GM12864 (cell line): ENCODE data around the gene LBR.

Experiments
- DNase-seq: peaks from one replicate; pipeline ENCODE4 v3.0.0-alpha.2; 2011; ENCODE audit warnings: low read depth
- H3K4me3 ChIP-seq: 2 replicates; pipeline ENCODE4 v1.5.1; 2011; ENCODE audit warnings: mild to moderate bottlenecking, low read depth, low read length, control low read depth
- TF ChIP-seq, protein P1 (sequence below): IDR thresholded peaks from 2 replicates; pipeline ENCODE4 v1.5.1; 2011; ENCODE audit warnings: low read depth, mild to moderate bottlenecking, moderate library complexity, low read length, control low read depth, inconsistent platforms; ENCODE audit errors: missing control alignments

The LBR gene

DNA sequence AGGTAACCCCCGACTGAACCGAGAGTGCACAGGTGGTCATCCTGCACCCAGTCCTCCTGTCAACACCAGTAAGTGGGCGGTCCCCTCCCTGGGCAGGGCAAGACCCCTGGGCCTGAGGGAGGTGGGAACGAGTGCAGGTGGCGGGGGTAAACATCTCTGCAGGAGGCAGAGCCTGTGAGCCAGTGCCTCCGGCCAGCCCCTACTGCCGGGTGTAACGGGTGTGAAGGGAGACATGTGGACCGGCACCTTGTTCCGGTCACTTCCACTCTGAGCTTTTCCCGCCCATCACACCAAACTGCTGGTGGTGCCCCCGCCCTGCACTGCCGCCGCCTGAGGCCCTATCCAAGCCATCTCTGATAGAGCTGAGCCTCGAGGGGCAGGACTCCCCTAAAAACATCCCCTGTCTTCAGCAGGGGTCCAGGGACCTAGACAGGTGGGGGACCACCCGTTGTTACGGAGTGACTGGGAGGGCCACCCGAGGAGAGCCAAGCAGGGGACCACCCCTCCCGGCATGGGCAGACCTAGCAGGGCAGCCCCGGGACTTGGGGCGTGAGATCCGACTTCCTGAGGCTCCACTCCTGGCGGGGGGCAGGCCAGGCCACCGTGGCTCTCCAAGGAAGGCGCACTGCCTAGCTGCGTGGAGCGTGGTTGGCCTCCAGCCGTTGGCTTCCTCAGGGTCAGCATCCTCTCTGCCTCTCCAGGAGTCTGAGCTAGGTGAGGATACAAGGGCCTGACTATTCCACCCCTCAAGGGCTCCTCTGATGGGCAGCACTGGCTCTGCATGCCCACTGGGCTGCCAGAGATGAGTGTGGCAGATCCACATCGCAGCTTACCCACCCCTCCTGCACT lies 43.8 kb upstream of the LBR start:
- DNase-seq, result no peak
- TF ChIP-seq, protein P1, sequence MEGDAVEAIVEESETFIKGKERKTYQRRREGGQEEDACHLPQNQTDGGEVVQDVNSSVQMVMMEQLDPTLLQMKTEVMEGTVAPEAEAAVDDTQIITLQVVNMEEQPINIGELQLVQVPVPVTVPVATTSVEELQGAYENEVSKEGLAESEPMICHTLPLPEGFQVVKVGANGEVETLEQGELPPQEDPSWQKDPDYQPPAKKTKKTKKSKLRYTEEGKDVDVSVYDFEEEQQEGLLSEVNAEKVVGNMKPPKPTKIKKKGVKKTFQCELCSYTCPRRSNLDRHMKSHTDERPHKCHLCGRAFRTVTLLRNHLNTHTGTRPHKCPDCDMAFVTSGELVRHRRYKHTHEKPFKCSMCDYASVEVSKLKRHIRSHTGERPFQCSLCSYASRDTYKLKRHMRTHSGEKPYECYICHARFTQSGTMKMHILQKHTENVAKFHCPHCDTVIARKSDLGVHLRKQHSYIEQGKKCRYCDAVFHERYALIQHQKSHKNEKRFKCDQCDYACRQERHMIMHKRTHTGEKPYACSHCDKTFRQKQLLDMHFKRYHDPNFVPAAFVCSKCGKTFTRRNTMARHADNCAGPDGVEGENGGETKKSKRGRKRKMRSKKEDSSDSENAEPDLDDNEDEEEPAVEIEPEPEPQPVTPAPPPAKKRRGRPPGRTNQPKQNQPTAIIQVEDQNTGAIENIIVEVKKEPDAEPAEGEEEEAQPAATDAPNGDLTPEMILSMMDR, result no peak
- no peak overlapping the region for H3K4me3 ChIP-seq

DNA sequence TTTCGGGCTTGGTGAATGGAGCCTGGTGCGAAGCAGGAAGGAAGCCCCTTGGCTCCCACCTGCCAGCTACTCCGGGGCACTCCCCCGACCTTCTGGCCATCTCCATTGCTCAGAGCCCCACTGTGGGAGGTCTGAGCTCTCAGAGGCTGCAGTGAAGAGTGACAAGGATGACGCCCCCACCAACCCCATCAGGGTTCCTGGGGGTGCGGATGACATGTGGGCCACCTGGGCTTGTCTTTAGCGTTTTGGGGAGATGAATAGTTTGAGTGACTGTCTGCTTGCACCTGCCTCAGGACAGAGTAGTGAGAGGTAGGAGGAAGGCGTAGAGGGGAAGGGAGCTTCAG lies 43.2 kb upstream of the LBR start:
- TF ChIP-seq, protein P1, result no peak
- no peak overlapping the region for H3K4me3 ChIP-seq
- no peak for DNase-seq

DNA sequence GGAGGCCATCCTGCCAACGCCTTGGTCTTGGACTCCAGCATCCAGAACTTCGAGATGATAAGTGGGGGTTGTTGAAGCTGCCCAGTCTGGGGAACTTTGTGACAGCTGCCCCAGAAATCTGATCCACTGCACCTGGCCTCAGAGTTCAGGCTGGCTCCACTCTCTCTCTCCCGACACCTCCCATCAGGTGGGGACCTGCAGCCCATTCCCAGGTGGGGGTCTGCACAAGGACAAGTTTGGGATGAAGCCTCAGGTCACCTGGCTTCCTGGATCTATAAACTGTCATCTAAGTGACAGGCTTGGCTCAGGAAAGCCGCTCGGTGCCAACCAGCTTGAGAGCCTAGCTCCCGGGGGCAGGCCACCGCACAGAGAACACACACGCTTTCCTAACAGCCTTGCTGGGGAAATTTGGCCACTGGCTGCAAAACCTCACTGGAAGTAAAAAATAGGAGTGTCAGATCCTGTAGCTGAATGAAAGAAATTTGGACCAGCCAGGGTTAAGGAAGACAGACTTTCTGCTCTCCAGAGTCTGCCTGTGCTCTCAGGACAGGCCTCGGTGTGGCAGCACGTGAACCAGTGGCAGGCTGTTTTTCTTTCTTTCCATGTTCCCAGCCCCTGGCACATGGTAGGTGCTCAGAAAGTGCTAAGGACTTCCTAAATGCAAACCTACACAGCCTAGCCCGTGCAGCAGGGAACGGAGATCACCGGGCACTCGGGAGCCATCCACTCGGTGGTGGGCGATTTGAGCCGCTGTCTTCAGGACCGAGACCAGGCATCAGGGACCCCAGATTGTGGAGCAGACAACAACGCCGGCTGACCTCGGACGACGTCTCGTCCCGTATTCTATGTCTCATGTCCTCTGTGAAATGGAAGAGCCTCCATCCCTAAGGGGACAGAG lies 42.6 kb upstream of the LBR start:
- TF ChIP-seq, protein P1, result no peak
- DNase-seq, result no peak
- no peak overlapping the region for H3K4me3 ChIP-seq

DNA sequence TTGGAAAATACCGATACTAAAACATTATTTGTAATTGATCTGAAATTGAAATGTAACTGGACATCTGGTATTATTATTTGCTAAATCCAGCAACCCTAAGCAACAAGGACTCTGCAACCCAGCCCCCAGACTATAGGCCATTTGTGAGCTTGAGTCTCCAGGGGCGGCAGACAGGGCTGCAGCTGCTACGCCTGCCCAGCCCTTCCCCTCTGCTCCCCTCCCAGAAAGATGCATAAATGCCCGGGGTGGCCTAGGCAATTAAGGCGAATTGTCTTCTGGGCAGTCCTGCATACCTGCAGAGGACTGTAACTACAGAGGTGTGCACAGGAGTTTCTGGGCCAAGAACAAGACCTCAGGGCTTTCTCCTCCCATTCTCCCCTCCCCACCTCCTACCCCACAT lies 41.2 kb upstream of the LBR start:
- TF ChIP-seq, protein P1, result no peak
- no peak overlapping the region for H3K4me3 ChIP-seq
- no peak for DNase-seq

DNA sequence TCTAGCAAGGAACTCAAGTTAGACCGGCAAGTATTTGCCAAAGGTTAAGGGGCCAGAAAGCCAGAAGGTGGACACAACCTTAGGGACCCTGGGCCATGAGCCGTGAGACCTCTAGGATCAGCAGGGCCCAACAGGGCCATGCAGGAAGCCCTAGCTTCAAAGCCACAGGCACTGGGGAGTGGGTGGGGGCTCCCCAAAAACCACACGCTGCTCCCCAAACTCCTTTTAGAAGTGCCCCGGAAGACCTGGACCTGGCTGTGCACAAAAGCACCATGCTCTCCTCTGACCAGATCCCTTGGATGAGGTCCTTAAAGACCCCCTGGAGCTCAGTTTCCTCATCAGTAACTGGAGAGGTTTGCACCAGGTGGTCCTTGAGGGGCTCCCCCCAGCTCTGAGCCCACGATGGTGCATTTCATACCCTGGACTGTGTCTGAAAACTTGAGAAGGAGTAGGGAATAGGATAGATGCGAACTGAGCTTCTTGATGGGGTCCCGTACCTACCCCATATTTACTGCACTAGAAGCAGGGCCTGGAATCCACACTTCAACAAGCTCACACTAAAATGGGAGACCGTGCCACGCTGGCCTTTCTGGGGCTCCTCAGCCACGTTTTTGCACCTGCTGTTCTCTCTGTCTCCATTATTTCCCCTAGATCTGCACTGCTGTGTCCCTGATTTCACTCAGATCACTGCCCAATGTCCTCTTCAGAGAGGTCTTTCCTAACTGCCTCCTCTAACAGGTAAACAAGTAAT lies 40.6 kb upstream of the LBR start:
- TF ChIP-seq, protein P1, result no peak
- H3K4me3 ChIP-seq, result peak overlapping the region; percentile 76
- DNase-seq, result no peak

DNA sequence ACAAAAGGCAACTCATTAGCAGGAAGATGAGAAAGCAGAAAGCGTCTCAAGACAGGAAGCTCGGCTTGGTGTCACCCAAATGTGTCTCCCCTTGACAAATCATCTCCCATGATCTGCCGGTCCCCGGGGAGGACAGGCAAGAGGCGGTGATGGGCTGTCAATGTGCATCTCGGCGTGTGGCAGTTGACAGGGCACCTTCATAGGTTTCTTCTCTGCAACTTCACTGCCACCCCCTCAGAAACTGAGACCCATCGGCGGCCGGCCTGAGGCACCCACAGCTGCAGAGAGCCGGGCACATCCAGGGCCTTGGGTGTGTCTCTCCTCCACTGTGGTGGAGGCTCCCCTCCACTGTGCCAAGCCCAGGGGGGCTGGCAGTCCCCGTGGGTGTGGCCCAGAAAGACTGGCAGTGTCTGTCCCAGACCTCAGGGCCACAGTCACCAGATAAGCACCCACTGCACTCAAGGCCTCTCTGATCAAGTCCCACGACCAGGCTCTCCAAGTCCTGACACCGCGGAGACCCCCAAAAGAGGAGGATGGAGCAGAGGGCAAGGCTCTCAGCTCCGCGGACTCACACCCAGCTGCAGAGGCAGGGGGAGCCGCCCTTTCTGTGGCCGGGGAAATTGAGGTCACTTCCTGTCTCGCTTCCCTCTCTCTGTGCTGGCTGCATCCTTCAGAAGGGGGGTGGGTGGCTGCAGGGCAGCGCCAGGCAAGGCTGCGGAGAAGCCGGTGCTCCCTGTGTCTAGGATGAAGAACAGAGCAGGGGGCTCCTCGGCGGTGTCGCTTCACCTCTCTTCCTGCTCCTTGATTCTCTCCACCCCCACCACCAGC lies 39.6 kb upstream of the LBR start:
- TF ChIP-seq, protein P1, result no peak
- DNase-seq, result peak; percentile 89
- H3K4me3 ChIP-seq, result peak overlapping the region; percentile 76
